ENCODE measurements around the gene KHDRBS1. TPM values are rescaled to one million over a fixed set of nuclear protein-coding genes. Genes with fewer than 3 reads are reported as not detected.

The KHDRBS1 gene
- total and polyA plus RNA-seq, 9 of the 15 experiments (the other 6 are each of a cell fraction or from before 2014, with no cell fraction given), result 48.4 to 257 (median 114) TPM

- TF ChIP-seq STAT5B (CRISPR knock-in tag; IDR thresholded peaks at IDR 0.05) (no peak), POLR3A (IDR thresholded peaks at IDR 0.05; ENCODE audit: borderline replicate concordance, extremely low read depth, insufficient read depth, insufficient read length) (no peak), RAD21 (CRISPR knock-in tag; conservative IDR thresholded peaks at IDR 0.05 in 1 of 2, IDR thresholded peaks at IDR 0.05 in 1 of 2) (no peak; a peak in 1 of 4 replicates), RB1 (IDR thresholded peaks at IDR 0.05; ENCODE audit: low read depth) (peak; percentile 97), L3MBTL2 (IDR thresholded peaks at IDR 0.05) (peak; percentile 74), SP2 (IDR thresholded peaks at IDR 0.05; ENCODE audit: extremely low read depth, low read depth, low read length, poor library complexity, severe bottlenecking) (no peak), SAFB (IDR thresholded peaks at IDR 0.05; ENCODE audit: borderline replicate concordance, low read depth, low read length) (no peak), PTRF (tag; IDR thresholded peaks at IDR 0.05) (no peak), ZBTB33 (CRISPR knock-in tag; IDR thresholded peaks at IDR 0.05) (peak; percentile 65), ZBTB8A (IDR thresholded peaks at IDR 0.05; ENCODE audit: partially characterized antibody) (no peak), ARID1B (IDR thresholded peaks at IDR 0.05) (no peak), SNRNP70 (optimal IDR thresholded peaks at IDR 0.05; ENCODE audit: low read depth, low read length) (no peak), IFI16 (CRISPR knock-in tag; IDR thresholded peaks at IDR 0.05) (no peak), ZNF121 (CRISPR knock-in tag; conservative IDR thresholded peaks at IDR 0.05) (no peak), GABPB1 (CRISPR knock-in tag; IDR thresholded peaks at IDR 0.05) (peak; percentile 86), LEF1 (IDR thresholded peaks at IDR 0.05) (peak; percentile 21; the same call in 1 of the 2 replicates), HMG20A (CRISPR knock-in tag; conservative IDR thresholded peaks at IDR 0.05) (no peak), KDM5B (IDR thresholded peaks at IDR 0.05; ENCODE audit: insufficient replicate concordance, low read depth, low read length) (peak; percentile 89)
- TF ChIP-seq, protein P1, sequence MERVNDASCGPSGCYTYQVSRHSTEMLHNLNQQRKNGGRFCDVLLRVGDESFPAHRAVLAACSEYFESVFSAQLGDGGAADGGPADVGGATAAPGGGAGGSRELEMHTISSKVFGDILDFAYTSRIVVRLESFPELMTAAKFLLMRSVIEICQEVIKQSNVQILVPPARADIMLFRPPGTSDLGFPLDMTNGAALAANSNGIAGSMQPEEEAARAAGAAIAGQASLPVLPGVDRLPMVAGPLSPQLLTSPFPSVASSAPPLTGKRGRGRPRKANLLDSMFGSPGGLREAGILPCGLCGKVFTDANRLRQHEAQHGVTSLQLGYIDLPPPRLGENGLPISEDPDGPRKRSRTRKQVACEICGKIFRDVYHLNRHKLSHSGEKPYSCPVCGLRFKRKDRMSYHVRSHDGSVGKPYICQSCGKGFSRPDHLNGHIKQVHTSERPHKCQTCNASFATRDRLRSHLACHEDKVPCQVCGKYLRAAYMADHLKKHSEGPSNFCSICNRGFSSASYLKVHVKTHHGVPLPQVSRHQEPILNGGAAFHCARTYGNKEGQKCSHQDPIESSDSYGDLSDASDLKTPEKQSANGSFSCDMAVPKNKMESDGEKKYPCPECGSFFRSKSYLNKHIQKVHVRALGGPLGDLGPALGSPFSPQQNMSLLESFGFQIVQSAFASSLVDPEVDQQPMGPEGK (CRISPR knock-in tag; IDR thresholded peaks at IDR 0.05; ENCODE audit: borderline replicate concordance), result no peak
- TF ChIP-seq, protein P2, sequence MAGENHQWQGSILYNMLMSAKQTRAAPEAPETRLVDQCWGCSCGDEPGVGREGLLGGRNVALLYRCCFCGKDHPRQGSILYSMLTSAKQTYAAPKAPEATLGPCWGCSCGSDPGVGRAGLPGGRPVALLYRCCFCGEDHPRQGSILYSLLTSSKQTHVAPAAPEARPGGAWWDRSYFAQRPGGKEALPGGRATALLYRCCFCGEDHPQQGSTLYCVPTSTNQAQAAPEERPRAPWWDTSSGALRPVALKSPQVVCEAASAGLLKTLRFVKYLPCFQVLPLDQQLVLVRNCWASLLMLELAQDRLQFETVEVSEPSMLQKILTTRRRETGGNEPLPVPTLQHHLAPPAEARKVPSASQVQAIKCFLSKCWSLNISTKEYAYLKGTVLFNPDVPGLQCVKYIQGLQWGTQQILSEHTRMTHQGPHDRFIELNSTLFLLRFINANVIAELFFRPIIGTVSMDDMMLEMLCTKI (IDR thresholded peaks at IDR 0.05; ENCODE audit: partially characterized antibody), result no peak
- TF ChIP-seq, protein P3, sequence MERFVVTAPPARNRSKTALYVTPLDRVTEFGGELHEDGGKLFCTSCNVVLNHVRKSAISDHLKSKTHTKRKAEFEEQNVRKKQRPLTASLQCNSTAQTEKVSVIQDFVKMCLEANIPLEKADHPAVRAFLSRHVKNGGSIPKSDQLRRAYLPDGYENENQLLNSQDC (CRISPR knock-in tag; IDR thresholded peaks at IDR 0.05), result peak; percentile 50; the same call in 1 of the 2 replicates
These were observed 59.1 kb downstream of the KHDRBS1 start, which contains the start of gene TMEM39B (continued) for GRCh38 chr1:32072622-32073298.

Measured in K562 (cell line).